ENCODE measurements around the gene EP400.

GRCh38 chr12:132049876-132050275 is 100.1 kb downstream of the EP400 start:
- TF ChIP-seq, protein P1, sequence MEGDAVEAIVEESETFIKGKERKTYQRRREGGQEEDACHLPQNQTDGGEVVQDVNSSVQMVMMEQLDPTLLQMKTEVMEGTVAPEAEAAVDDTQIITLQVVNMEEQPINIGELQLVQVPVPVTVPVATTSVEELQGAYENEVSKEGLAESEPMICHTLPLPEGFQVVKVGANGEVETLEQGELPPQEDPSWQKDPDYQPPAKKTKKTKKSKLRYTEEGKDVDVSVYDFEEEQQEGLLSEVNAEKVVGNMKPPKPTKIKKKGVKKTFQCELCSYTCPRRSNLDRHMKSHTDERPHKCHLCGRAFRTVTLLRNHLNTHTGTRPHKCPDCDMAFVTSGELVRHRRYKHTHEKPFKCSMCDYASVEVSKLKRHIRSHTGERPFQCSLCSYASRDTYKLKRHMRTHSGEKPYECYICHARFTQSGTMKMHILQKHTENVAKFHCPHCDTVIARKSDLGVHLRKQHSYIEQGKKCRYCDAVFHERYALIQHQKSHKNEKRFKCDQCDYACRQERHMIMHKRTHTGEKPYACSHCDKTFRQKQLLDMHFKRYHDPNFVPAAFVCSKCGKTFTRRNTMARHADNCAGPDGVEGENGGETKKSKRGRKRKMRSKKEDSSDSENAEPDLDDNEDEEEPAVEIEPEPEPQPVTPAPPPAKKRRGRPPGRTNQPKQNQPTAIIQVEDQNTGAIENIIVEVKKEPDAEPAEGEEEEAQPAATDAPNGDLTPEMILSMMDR (optimal IDR thresholded peaks at IDR 0.05 in 1 of 3, IDR thresholded peaks at IDR 0.05 in 1 of 3, conservative IDR thresholded peaks at IDR 0.05 in 1 of 3; ENCODE audit: extremely low read depth in 1 of 3, insufficient read depth in 2 of 3, low read length in 3 of 3): no peak
- no peak for TF ChIP-seq EZH2 (IDR thresholded peaks at IDR 0.05; ENCODE audit: low read length)
